ENCODE data around the gene MARCHF4.

MARCHF4 gene

DNA sequence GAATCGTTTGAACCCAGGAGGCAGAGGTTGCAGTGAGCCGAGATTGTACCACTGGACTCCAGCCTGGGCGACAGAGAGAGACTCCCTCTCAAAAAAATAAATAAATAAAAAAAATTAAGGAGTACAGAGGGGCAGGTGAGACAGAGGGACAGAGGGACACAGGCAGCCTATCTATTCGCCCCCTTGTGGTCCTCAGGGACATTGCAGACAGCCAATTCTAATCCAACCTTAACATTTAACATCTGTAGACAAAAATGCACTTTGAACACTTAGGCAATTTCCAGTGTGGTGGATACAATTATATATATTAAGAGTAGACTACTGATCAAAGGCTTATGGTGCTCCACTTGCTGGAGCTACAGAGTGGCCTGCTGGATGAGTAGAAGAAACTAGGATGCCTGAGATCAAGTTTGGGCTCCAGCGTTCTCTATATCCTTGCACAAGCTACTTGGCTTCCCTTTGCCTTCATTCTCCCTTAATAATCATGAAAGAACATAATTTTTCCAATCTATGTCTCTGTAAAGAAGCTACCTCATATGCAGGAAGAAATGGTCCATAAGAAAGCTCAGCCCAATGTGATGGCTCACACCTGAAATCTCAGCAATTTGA is 31.8 kb upstream of the MARCHF4 start:
- H3K27ac ChIP-seq: no peak overlapping the region
- TF ChIP-seq, protein P1, sequence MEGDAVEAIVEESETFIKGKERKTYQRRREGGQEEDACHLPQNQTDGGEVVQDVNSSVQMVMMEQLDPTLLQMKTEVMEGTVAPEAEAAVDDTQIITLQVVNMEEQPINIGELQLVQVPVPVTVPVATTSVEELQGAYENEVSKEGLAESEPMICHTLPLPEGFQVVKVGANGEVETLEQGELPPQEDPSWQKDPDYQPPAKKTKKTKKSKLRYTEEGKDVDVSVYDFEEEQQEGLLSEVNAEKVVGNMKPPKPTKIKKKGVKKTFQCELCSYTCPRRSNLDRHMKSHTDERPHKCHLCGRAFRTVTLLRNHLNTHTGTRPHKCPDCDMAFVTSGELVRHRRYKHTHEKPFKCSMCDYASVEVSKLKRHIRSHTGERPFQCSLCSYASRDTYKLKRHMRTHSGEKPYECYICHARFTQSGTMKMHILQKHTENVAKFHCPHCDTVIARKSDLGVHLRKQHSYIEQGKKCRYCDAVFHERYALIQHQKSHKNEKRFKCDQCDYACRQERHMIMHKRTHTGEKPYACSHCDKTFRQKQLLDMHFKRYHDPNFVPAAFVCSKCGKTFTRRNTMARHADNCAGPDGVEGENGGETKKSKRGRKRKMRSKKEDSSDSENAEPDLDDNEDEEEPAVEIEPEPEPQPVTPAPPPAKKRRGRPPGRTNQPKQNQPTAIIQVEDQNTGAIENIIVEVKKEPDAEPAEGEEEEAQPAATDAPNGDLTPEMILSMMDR (conservative IDR thresholded peaks at IDR 0.05): peak; percentile 93

DNA sequence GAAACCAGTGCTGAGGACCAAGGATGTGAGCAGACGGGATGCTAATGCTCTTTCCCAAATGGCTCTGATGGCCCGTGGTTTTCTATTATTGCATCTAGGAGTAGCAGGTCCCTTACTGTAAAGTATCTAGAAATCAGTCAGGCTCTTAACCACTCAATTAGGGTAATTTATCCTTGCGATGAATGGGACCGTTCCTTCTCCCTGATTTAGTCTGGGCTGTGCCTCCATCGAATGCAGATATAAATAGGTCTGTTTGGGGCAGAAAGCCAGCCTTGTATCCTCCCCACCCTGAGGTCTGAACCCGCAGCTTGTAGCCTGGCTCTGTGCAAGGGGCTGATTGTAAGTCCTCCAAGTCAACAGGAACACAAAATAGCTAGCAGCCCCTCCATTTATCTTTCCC is 30.5 kb upstream of the MARCHF4 start:
- H3K27ac ChIP-seq: no peak overlapping the region
- TF ChIP-seq, protein P1 (conservative IDR thresholded peaks at IDR 0.05): no peak

DNA sequence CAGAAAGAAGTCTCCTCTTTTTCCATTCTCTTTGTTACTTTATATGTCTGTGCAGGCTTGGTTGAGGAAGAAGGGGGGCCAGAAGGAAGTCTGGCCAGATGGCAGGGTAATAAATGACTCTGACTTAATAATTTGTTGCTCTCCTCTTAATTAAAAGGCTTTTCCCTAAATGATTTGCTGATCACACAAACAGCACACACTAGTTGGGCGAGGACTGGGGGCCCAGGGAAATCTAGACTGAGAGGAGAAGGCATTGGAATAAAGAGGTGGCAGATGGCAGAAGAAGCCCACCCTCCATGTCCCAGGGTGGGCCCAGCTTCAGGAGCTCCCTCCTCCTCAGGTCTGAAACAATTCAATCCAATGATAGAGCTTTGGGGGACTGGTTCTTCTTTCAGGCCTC is 27.3 kb upstream of the MARCHF4 start:
- TF ChIP-seq, protein P1 (conservative IDR thresholded peaks at IDR 0.05): no peak

DNA sequence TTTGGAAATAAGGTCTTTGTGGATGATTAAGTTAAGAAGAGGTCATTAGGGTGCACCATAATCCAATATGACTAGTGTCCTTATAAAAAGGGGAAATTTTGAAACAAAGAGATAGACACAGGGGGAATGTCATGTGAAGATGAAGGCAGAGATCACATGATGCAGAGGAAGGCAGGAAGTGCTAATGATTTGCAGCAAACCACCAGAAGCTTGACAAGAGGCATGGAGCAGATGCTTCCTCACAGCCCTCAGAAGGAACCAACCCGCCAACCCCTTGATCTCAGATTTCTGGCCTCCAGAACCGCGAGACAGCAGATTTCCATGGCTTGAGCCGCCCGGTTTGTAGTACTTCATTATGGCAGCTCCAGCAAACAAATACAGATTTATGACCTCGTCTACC is 22.6 kb upstream of the MARCHF4 start:
- no peak overlapping the region for H3K27ac ChIP-seq
- TF ChIP-seq, protein P1 (conservative IDR thresholded peaks at IDR 0.05): no peak

More for the DNA sequence above, 27.3 kb upstream of the MARCHF4 start:
- no peak overlapping the region for H3K27ac ChIP-seq

DNA sequence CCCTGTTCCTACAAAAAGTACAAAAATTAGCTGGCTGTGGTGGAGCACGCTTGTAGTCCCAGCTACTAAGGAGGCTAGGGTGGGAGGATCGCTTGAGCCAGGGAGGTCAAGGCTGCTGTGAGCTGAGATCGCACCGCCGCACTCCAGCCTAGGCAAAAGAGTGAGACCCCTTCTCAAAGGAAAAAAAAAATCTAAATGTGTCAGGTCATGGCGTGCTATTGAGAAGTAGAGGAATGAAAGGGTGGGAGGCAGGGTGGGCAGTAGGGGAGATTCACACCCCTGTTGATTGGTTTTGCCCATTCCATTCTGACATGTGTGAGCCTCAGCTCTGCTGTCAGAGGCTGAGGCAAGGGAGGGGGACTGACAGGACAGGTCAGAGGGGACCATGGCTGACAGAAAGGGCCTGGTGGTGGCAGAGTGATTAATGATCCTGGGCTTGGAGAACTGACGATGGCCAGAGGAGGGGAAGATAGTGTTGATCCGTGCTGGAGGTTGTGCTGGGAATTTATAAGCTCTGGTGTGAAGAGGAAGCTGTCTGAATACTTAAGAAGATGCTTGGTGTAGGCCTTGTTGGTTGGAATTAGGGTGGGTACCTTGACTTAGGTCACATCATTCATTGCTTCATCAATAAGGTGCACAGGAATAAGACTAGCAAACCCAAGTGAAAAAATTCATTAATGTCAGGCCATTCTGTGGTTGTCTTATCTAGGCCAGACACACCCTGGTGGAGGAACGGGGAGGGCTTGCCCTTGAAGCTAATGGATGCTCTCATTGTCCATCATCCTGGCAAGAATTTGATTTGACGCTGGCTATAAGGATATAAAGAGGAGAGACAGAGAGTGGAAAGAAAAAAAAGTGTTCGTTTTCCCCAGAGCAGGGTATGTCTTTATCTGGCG is 20.9 kb upstream of the MARCHF4 start:
- H3K27ac ChIP-seq: no peak overlapping the region
- TF ChIP-seq, protein P1 (conservative IDR thresholded peaks at IDR 0.05): no peak

GRCh38 chr2:216392018-216392562 is 19.8 kb upstream of the MARCHF4 start:
- TF ChIP-seq, protein P1 (conservative IDR thresholded peaks at IDR 0.05): no peak
- H3K27ac ChIP-seq: no peak overlapping the region

DNA sequence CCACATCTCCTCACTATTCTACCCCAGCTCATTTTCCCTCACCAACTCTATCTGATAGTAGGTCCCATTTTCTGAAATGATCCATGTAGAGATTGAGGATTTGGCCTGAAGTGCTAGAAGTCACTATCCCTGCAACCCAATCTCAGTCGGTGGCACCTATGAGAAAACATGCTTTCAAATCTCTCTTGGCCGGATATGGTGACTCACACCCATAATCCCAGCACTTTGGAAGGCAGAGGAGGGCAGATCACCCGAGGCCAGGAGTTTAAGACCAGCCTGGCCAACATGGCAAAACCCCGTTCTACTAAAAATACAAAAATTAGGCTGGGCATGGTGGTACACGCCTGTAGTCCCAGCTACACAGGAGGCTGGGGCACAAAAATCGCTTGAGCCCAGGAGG is 19.1 kb upstream of the MARCHF4 start:
- TF ChIP-seq, protein P1 (conservative IDR thresholded peaks at IDR 0.05): no peak
- no peak overlapping the region for H3K27ac ChIP-seq
